GM19351 (cell line): ENCODE data around the gene ZNG1A.
"Not testable (repeated sequence)": the region's sequence is repeated elsewhere in the genome, so short reads cannot be mapped to it uniquely, and the experiment has no call there.

Experiments
- ATAC-seq: cut with Tn5 transposase; IDR thresholded peaks from one replicate; pipeline ENCODE4 v1.9.1; 2021; ENCODE audit warnings: mild to moderate bottlenecking, moderate library complexity; ENCODE audit not compliant: unreplicated experiment

The ZNG1A gene

DNA sequence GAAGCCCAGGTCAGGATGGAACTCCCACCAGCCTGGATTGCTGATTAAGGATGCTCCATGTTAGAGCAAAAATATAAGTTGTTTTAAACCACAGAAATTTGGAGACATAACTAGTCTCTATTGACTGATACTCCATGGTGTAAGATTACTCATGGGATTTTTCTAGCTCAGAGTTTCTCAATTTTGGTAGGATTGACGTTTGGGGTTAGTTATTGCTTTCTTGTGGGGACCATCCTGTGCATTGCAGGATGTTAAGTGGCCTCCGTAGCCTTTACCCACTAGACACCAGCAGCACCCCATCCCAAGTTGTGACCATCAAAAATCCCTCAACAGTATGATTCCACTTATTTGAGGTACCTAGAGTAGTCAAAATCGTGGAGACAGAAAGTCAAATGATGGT lies 80.1 kb downstream of the ZNG1A start:
- not testable (repeated sequence) for ATAC-seq

DNA sequence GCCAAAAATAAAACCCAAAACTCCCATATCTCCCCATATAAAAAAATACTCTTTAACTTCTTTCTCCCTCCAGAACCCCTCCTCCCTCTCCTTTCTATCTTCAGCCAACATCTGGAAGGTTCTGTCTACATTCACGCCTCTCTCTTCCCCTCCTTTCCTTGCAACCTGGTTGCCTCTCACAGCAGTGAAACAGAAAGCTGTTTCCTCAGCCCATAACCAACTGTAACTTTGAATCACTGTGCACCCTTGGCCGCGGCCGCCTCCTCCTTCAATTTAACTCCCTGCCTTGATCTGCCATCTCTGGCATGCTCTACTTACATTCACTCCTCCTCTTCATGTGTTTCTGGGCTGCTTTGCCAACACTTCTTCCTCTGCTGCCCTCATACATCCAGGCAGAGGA lies 83.9 kb downstream of the ZNG1A start:
- not testable (repeated sequence) for ATAC-seq

GRCh38 chr9:94323-94722 lies 84.5 kb downstream of the ZNG1A start:
- ATAC-seq, result not testable (repeated sequence)

GRCh38 chr9:93909-94308 lies 84.9 kb downstream of the ZNG1A start:
- ATAC-seq, result not testable (repeated sequence)

DNA sequence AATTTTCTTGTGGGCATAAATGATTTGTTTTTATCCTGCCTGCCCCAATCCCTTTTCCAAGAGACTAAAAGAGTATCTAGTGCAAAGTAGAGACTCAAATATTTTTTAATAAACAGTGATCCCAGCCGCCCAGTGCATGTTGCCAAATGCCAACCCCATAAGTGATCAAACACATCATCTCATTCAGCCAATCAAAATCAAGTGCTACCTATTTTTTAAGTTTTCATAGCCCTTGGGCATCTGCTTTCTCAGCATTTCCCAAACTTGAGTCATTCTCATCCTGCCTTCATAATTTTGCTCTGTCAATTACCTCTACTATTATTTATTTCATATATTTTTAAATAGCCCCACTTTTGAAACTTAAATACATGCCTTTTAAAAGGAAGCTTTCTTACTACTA lies 88.0 kb downstream of the ZNG1A start:
- ATAC-seq, result not testable (repeated sequence)

GRCh38 chr9:88396-89037 lies 90.3 kb downstream of the ZNG1A start:
- ATAC-seq, result peak; percentile 96

DNA sequence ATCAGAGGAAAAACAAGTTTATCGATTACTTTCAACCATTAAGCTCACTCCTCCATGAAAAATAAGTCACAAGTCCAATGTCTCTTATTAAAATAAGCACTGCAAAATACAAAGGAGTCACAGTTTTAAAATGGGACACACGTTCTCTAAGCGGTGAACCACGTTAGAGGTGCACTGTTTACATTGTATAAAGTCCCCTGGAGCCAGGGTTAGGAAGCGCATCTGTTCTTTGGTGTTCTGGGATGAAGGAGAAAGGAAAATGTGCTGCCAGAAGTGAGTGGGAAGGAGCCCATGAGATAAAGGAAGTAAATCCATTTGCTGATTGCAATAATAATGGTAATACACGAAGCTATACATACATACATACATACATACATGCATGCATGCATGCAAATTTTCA lies 91.0 kb downstream of the ZNG1A start:
- ATAC-seq, result not testable (repeated sequence)

DNA sequence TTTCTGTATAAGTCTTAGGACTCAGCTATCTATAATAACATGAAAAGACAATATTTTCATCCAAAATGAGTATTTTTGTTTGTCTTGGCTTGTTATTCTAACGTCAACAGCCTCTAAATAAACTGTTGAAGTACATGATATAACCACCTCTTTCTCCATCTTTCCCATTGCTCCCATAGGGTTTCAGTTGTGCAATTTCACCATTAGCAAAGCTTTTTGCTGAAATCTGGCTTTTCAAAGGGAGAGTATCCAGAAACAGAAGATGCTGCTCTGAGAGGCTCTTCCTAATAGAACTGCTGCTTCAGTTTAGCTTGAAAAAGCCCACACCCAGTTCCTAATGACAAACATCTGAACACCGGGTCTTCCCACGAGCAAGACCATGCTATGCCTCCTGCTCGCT lies 91.8 kb downstream of the ZNG1A start:
- ATAC-seq, result not testable (repeated sequence)

GRCh38 chr9:86697-87096 lies 92.2 kb downstream of the ZNG1A start:
- ATAC-seq, result not testable (repeated sequence)

GRCh38 chr9:82932-83689 lies 95.7 kb downstream of the ZNG1A start:
- ATAC-seq, result not testable (repeated sequence)

- ATAC-seq, result not testable (repeated sequence)
Observed at GRCh38 chr9:78333-78732, 100.5 kb downstream of the ZNG1A start.

DNA sequence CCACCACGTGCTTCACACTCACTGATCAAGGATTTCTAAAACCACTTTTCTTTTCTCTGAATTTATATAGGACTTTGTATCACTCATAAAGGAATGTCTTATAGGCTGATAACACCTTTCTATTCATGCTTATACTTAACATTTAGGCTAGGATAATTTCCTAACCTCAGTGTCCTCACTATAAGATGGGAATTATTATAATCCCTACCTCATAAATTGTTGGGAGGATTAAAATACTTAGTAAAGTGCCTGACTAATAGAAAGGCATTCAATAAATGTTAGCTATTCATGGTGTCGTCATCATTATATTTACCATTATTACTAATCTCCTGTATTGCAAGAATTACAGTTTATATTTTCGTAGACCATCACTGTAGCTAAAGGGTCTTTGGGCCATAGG lies 102.5 kb downstream of the ZNG1A start:
- ATAC-seq, result not testable (repeated sequence)

DNA sequence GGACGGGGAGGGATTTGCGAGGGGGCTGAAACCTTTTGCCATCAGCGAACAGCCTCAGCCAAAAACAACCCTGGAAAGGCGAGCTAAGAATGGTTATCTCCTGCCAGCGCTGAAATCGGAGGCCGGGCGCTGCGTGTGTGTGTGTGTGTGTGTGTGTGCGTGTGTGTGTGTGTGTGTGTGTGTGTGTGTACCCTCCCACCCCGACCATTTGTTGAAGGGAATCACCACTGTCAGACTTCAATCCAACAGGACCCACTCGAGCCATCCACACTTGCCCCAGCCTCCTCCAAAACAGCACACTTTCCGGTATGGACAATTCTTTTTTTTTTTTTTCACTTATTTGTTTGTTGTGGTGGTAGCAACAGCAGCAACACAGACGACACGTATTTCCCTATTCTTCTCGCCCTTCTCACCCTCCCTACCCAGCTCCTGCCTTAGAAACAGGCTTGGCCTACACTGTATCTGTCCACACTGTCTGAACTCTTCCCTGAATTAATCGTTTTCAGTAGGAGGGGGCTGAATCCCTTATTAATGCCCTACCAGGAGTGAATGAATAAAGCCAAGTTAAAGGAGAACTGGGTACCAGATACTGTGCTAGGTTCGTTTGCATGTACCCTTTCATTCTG lies 104.8 kb downstream of the ZNG1A start:
- ATAC-seq, result not testable (repeated sequence)

GRCh38 chr9:73076-73899 lies 105.6 kb downstream of the ZNG1A start:
- not testable (repeated sequence) for ATAC-seq
